ENCODE results near the gene PSMC5.
"Not testable (repeated sequence)": the region's sequence is repeated elsewhere in the genome, so short reads cannot be mapped to it uniquely, and the experiment has no call there.

GRCh38 chr17:63878413-63878812 lies 51.2 kb downstream of the PSMC5 start:
- TF ChIP-seq, protein P1, sequence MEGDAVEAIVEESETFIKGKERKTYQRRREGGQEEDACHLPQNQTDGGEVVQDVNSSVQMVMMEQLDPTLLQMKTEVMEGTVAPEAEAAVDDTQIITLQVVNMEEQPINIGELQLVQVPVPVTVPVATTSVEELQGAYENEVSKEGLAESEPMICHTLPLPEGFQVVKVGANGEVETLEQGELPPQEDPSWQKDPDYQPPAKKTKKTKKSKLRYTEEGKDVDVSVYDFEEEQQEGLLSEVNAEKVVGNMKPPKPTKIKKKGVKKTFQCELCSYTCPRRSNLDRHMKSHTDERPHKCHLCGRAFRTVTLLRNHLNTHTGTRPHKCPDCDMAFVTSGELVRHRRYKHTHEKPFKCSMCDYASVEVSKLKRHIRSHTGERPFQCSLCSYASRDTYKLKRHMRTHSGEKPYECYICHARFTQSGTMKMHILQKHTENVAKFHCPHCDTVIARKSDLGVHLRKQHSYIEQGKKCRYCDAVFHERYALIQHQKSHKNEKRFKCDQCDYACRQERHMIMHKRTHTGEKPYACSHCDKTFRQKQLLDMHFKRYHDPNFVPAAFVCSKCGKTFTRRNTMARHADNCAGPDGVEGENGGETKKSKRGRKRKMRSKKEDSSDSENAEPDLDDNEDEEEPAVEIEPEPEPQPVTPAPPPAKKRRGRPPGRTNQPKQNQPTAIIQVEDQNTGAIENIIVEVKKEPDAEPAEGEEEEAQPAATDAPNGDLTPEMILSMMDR (IDR thresholded peaks at IDR 0.05): not testable (repeated sequence)
- TF ChIP-seq POLR2A (IDR thresholded peaks at IDR 0.05): not testable (repeated sequence)

Measured in lower leg skin (tissue), 3 donors.